GM13977 (cell line): ENCODE measurements around the gene CCDC122.

Experiments
- DNase-seq: peaks from one replicate; pipeline ENCODE4 v3.0.0; 2012; ENCODE audit warnings: low spot score
- CTCF ChIP-seq: IDR thresholded peaks from 2 replicates; pipeline ENCODE4 v1.5.1; 2012; ENCODE audit warnings: mild to moderate bottlenecking, control low read depth; ENCODE audit not compliant: insufficient read depth; ENCODE audit errors: extremely low read depth, missing control alignments
- in situ Hi-C: fragments of 300-500 bp; cut with MboI; formaldehyde crosslinking; loops from one replicate; pipeline ENCODE4 v1.12.0; 2022; ENCODE audit warnings: low sequenced_read_pairs, low pct_unique_long_range_greater_than_20kb, mixed read lengths, inconsistent platforms; ENCODE audit not compliant: unreplicated experiment

CCDC122 gene

GRCh38 chr13:43879755-43880181 is 228 bp upstream of the CCDC122 start, which contains the start of gene LACC1:
LACC1 (plus strand) TSS chr13:43879904; CDS start chr13:43880986, 1,082 bp downstream.
- in situ Hi-C loops = no loop called here
- DNase-seq = peak; percentile 50
- no peak for TF ChIP-seq CTCF

DNA sequence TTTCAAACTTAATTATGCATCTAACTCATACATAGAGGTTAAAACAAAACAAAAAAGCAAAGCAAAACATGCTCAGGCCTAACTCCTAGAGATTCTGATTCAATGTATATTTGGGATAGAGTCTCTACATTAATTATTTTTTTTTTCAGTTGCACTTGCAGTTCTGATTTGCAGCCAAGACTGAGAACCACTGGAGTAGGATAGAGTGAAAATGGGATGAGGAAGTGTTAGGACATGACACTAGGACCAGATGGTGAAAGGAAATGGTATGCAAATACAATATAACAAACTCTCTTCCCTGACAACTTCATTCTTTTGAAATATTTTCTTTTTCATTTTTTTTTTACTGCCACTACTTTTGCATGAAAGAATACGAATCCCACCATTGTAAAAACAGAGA is 1.8 kb downstream of the CCDC122 start:
- no peak for DNase-seq
- in situ Hi-C loops = no loop called here
- TF ChIP-seq CTCF = no peak

DNA sequence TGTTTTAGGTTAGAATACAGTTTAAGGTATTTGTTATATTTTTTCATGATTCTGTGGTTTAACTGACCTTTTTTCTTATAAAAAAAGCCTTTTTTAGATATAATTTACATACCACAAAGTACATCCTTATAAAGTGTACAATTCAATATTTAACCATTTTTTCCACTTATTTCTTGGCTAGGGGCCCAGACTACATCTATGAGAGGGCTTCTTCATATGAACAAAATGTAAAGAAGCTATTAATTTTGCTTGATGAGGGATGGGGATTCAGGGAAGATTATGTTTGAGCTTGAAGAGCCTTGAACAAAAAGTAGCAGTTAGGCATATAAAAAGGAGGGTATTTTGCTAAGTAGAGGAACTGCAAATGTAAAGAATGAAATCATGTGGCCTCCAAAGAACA is 2.2 kb downstream of the CCDC122 start:
- TF ChIP-seq CTCF = no peak
- no peak for DNase-seq
- in situ Hi-C loops = no loop called here

GRCh38 chr13:43876366-43876765 is 3.2 kb downstream of the CCDC122 start:
- in situ Hi-C loops = no loop called here

GRCh38 chr13:43874504-43875092 is 4.9 kb downstream of the CCDC122 start:
- no peak for DNase-seq
- in situ Hi-C loops = no loop called here
- TF ChIP-seq CTCF = peak; percentile 46

More at GRCh38 chr13:43876366-43876765, 3.2 kb downstream of the CCDC122 start:
- no peak for DNase-seq
- TF ChIP-seq CTCF = no peak

GRCh38 chr13:43872181-43872580 is 7.4 kb downstream of the CCDC122 start:
- no peak for TF ChIP-seq CTCF
- in situ Hi-C loops = no loop called here
- no peak for DNase-seq

DNA sequence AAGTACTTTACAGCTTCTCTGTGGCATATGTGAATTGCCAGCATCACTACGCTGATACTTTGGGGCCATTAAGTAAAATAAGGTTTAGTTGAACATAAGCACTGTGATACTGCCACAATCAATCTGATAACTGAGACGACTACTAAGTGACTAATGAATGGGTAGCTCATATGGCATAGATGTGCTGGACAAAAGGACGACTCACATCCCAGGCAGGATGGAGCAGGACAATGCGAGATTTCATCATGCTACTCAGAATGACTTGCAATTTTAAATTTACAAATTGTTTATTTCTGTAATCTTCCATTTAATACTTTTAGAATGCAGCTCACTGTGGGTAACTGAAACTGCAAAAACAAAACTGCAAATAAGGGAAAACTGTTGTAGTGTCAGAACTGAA is 13.6 kb downstream of the CCDC122 start:
- no peak for DNase-seq
- in situ Hi-C loops = no loop called here
- TF ChIP-seq CTCF = no peak
